IPS-18c (cell line): Measurements from ENCODE around the gene PCSK5.

Experiments used
- H3K4me3 ChIP-seq: 2 replicates; pipeline ENCODE4 v1.7.0; 2013; ENCODE audit warnings: low read depth, mild to moderate bottlenecking, low read length, moderate library complexity; ENCODE audit not compliant: insufficient read depth
- H3K9me3 ChIP-seq: one replicate; pipeline ENCODE4 v1.6.1; 2013; ENCODE audit warnings: mild to moderate bottlenecking, low read length, moderate library complexity; ENCODE audit not compliant: control insufficient read depth, insufficient read depth

PCSK5 gene

GRCh38 chr9:76246680-76247079 lies 356.2 kb downstream of the PCSK5 start:
- H3K9me3 ChIP-seq, result no peaks in the 10 kb centered on the region
- H3K4me3 ChIP-seq, result no peak overlapping the region

- no peaks in the 10 kb centered on the region for H3K9me3 ChIP-seq
- H3K4me3 ChIP-seq, result no peak overlapping the region
Observed at GRCh38 chr9:76247426-76247825, 357.0 kb downstream of the PCSK5 start.

GRCh38 chr9:76249309-76249708 lies 358.8 kb downstream of the PCSK5 start:
- no peaks in the 10 kb centered on the region for H3K9me3 ChIP-seq
- H3K4me3 ChIP-seq, result no peak overlapping the region

- Histone ChIP-seq H3K9me3 (no peaks in the 10 kb centered on the region), H3K4me3 (no peak overlapping the region)
Observed at GRCh38 chr9:76255781-76256455, 365.4 kb downstream of the PCSK5 start.

- Histone ChIP-seq H3K9me3 (no peaks in the 10 kb centered on the region), H3K4me3 (no peak overlapping the region)
Observed at GRCh38 chr9:76257311-76257710, 366.8 kb downstream of the PCSK5 start.

GRCh38 chr9:76266649-76267283 lies 376.3 kb downstream of the PCSK5 start:
- Histone ChIP-seq H3K9me3 (peaks cover 2% of the 10 kb centered on the region), H3K4me3 (no peak overlapping the region)

- Histone ChIP-seq H3K4me3 (no peak overlapping the region), H3K9me3 (peaks cover 2% of the 10 kb centered on the region)
Observed at GRCh38 chr9:76267284-76267652, 376.8 kb downstream of the PCSK5 start.

GRCh38 chr9:76269789-76270188 lies 379.3 kb downstream of the PCSK5 start:
- Histone ChIP-seq H3K4me3 (no peak overlapping the region), H3K9me3 (no peaks in the 10 kb centered on the region)

GRCh38 chr9:76271755-76272154 lies 381.3 kb downstream of the PCSK5 start:
- no peak overlapping the region for H3K4me3 ChIP-seq
- H3K9me3 ChIP-seq, result no peaks in the 10 kb centered on the region

GRCh38 chr9:76289042-76289441 lies 398.6 kb downstream of the PCSK5 start:
- Histone ChIP-seq H3K4me3 (no peak overlapping the region), H3K9me3 (no peaks in the 10 kb centered on the region)

GRCh38 chr9:76289703-76290102 lies 399.2 kb downstream of the PCSK5 start:
- Histone ChIP-seq H3K9me3 (no peaks in the 10 kb centered on the region), H3K4me3 (no peak overlapping the region)

- Histone ChIP-seq H3K9me3 (no peaks in the 10 kb centered on the region), H3K4me3 (no peak overlapping the region)
Observed at GRCh38 chr9:76290555-76290954, 400.1 kb downstream of the PCSK5 start.

- Histone ChIP-seq H3K9me3 (no peaks in the 10 kb centered on the region), H3K4me3 (no peak overlapping the region)
Observed at GRCh38 chr9:76292246-76292645, 401.8 kb downstream of the PCSK5 start.

- Histone ChIP-seq H3K9me3 (no peaks in the 10 kb centered on the region), H3K4me3 (no peak overlapping the region)
Observed at GRCh38 chr9:76292658-76293057, 402.2 kb downstream of the PCSK5 start.

- no peak overlapping the region for H3K4me3 ChIP-seq
- H3K9me3 ChIP-seq, result no peaks in the 10 kb centered on the region
Observed at GRCh38 chr9:76294301-76294700, 403.8 kb downstream of the PCSK5 start.

- Histone ChIP-seq H3K9me3 (no peaks in the 10 kb centered on the region), H3K4me3 (no peak overlapping the region)
Observed at GRCh38 chr9:76296561-76297310, 406.3 kb downstream of the PCSK5 start.

GRCh38 chr9:76297721-76298239 lies 407.3 kb downstream of the PCSK5 start:
- H3K9me3 ChIP-seq, result no peaks in the 10 kb centered on the region
- H3K4me3 ChIP-seq, result no peak overlapping the region

- no peaks in the 10 kb centered on the region for H3K9me3 ChIP-seq
Observed at GRCh38 chr9:76298521-76299144, 408.2 kb downstream of the PCSK5 start.

More at GRCh38 chr9:76298521-76299144, 408.2 kb downstream of the PCSK5 start:
- H3K4me3 ChIP-seq, result no peak overlapping the region
